Upper lobe of left lung (tissue), 4 donors: ENCODE measurements around the gene ADPRS.

Experiments
- CTCF ChIP-seq, 6 experiments: fragments of 450-650 bp in 4 of 6; fragments of 200-600 bp in 2 of 6; sonication (generic) in 2 of 6; IDR thresholded peaks; one replicate each; pipeline ENCODE4 v1.5.1; 2016 to 2019; ENCODE audit warnings: antibody characterized with exemption in 6 of 6
- EP300 ChIP-seq, 4 donors: sonication (generic); formaldehyde crosslinking; IDR thresholded peaks; one replicate each; pipeline ENCODE4 v1.5.1; 2017; ENCODE audit warnings: antibody characterized with exemption in 4 of 4, control low read depth in 2 of 4
- POLR2AphosphoS5 ChIP-seq, 2 donors: sonication (generic); formaldehyde crosslinking; IDR thresholded peaks; one replicate each; pipeline ENCODE4 v1.5.1; 2017; ENCODE audit warnings: antibody characterized with exemption in 2 of 2

- no peak for TF ChIP-seq POLR2AphosphoS5 (IDR thresholded peaks at IDR 0.05)
- no peak for TF ChIP-seq CTCF (IDR thresholded peaks at IDR 0.05)
- TF ChIP-seq EP300 (IDR thresholded peaks at IDR 0.05) = no peak
These were observed 2.0 kb upstream of the ADPRS start for GRCh38 chr1:36086529-36087232.
